Neural cell (in vitro differentiated cells): ENCODE measurements around the gene ADTRP. TPM values are rescaled to one million over a fixed set of nuclear protein-coding genes. Genes with fewer than 3 reads are reported as not detected.

Source experiments
- H2AFZ ChIP-seq: fragments of 200-600, 300-800 bp; sonication (generic), shearing (Covaris generic); 2 replicates; pipeline ENCODE4 v1.6.0; 2014; ENCODE audit warnings: low read depth, mild to moderate bottlenecking, antibody characterized with exemption, low read length, moderate library complexity
- H3F3A ChIP-seq: fragments of 200-600 bp; shearing (Covaris generic); 2 replicates; pipeline ENCODE4 v1.6.1; 2016; ENCODE audit warnings: mild to moderate bottlenecking, moderate library complexity, mixed read lengths, antibody characterized with exemption, low read length; ENCODE audit not compliant: insufficient read depth, poor library complexity, severe bottlenecking
- H3K27ac ChIP-seq: fragments of 200-600, 300-800 bp; sonication (generic), shearing (Covaris generic); 2 replicates; pipeline ENCODE4 v1.5.1; 2014; ENCODE audit warnings: mild to moderate bottlenecking, low read length, moderate library complexity
- H3K27me3 ChIP-seq: fragments of 300-800, 200-600 bp; sonication (generic), shearing (Covaris generic); 2 replicates; pipeline ENCODE4 v1.6.0; 2014; ENCODE audit warnings: mild to moderate bottlenecking, low read depth, low read length, moderate library complexity; ENCODE audit not compliant: insufficient read depth
- H3K36me3 ChIP-seq: fragments of 300-800, 200-600 bp; sonication (generic), shearing (Covaris generic); 2 replicates; pipeline ENCODE4 v1.5.1; 2014; ENCODE audit warnings: mild to moderate bottlenecking, antibody characterized with exemption, low read length, moderate library complexity; ENCODE audit not compliant: insufficient read depth
- H3K4me2 ChIP-seq: fragments of 300-800, 200-600 bp; sonication (generic), shearing (Covaris generic); 2 replicates; pipeline ENCODE4 v1.6.0; 2014; ENCODE audit warnings: mild to moderate bottlenecking, low read length
- H3K4me3 ChIP-seq: fragments of 300-800, 200-600 bp; sonication (generic), shearing (Covaris generic); 2 replicates; pipeline ENCODE4 v1.5.1; 2014; ENCODE audit warnings: mild to moderate bottlenecking, low read length, moderate library complexity
- H3K79me2 ChIP-seq: fragments of 200-600 bp; shearing (Covaris generic); replicated peaks from 2 replicates; pipeline ENCODE4 v1.6.0; 2014; ENCODE audit warnings: mild to moderate bottlenecking, low read length, moderate library complexity; ENCODE audit not compliant: insufficient read depth
- H3K9ac ChIP-seq: fragments of 300-800, 200-600 bp; sonication (generic), shearing (Covaris generic); 2 replicates; pipeline ENCODE4 v1.6.1; 2016; ENCODE audit warnings: mild to moderate bottlenecking, low read length, mixed read lengths
- H3K9me2 ChIP-seq: fragments of 200-600 bp; shearing (Covaris generic); 2 replicates; pipeline ENCODE4 v1.6.1; 2016; ENCODE audit warnings: mild to moderate bottlenecking, low read length, mixed read lengths; ENCODE audit not compliant: insufficient read depth
- H3K9me3 ChIP-seq: fragments of 200-600, 300-800 bp; sonication (generic), shearing (Covaris generic); 2 replicates; pipeline ENCODE4 v1.6.1; 2016; ENCODE audit warnings: mild to moderate bottlenecking, mixed run types, low read length, moderate library complexity, mixed read lengths
- H4K20me1 ChIP-seq: fragments of 200-600 bp; shearing (Covaris generic); 2 replicates; pipeline ENCODE4 v1.6.1; 2016; ENCODE audit warnings: mild to moderate bottlenecking, mixed run types; ENCODE audit not compliant: insufficient read depth
- EP300 ChIP-seq: fragments of 450-650 bp; conservative IDR thresholded peaks from 2 replicates; pipeline ENCODE4 v1.6.1; 2014; ENCODE audit warnings: antibody characterized with exemption, mild to moderate bottlenecking, moderate library complexity; ENCODE audit not compliant: poor library complexity, severe bottlenecking
- EZH2 ChIP-seq: fragments of 200-600, 300-800 bp; shearing (Covaris generic), sonication (generic); IDR thresholded peaks from 2 replicates; pipeline ENCODE4 v1.6.1; 2014; ENCODE audit warnings: antibody characterized with exemption, low read length, borderline replicate concordance, mild to moderate bottlenecking; ENCODE audit not compliant: insufficient read depth, poor library complexity, severe bottlenecking
- MXI1 ChIP-seq: fragments of 450-650 bp; conservative IDR thresholded peaks from 2 replicates; pipeline ENCODE4 v1.6.1; 2014; ENCODE audit warnings: antibody characterized with exemption, mild to moderate bottlenecking; ENCODE audit not compliant: poor library complexity, severe bottlenecking
- POLR2AphosphoS5 ChIP-seq: IDR thresholded peaks from 2 replicates; pipeline ENCODE4 v1.6.1; 2012
- RAD21 ChIP-seq: fragments of 450-650 bp; conservative IDR thresholded peaks from 2 replicates; pipeline ENCODE4 v1.6.1; 2014; ENCODE audit warnings: antibody characterized with exemption, mild to moderate bottlenecking, moderate library complexity
- SMC3 ChIP-seq: fragments of 450-650 bp; conservative IDR thresholded peaks from 2 replicates; pipeline ENCODE4 v1.6.1; 2014; ENCODE audit warnings: antibody characterized with exemption, mild to moderate bottlenecking, moderate library complexity; ENCODE audit not compliant: poor library complexity
- TAF1 ChIP-seq: IDR thresholded peaks from 2 replicates; pipeline ENCODE4 v1.6.1; 2012; ENCODE audit warnings: low read depth
- polyA plus RNA-seq: library from polyadenylated mRNA; depleted of rRNA; stranded (reverse); fragments of >200 nt; gene quantifications from 2 replicates; pipeline ENCODE4 v1.2.3, GENCODE V29; 2014
- TF ChIP-seq, protein P1 (sequence below): fragments of 450-650 bp; IDR thresholded peaks from 2 replicates; pipeline ENCODE4 v1.5.1; 2014; ENCODE audit warnings: antibody characterized with exemption, mild to moderate bottlenecking, moderate library complexity; ENCODE audit not compliant: poor library complexity, severe bottlenecking
- TF ChIP-seq, protein P2 (sequence below): IDR thresholded peaks from 2 replicates; pipeline ENCODE4 v1.6.1; 2012; ENCODE audit warnings: borderline replicate concordance

ADTRP gene
- polyA plus RNA-seq, 1 donor from 2014 or later = not detected

DNA sequence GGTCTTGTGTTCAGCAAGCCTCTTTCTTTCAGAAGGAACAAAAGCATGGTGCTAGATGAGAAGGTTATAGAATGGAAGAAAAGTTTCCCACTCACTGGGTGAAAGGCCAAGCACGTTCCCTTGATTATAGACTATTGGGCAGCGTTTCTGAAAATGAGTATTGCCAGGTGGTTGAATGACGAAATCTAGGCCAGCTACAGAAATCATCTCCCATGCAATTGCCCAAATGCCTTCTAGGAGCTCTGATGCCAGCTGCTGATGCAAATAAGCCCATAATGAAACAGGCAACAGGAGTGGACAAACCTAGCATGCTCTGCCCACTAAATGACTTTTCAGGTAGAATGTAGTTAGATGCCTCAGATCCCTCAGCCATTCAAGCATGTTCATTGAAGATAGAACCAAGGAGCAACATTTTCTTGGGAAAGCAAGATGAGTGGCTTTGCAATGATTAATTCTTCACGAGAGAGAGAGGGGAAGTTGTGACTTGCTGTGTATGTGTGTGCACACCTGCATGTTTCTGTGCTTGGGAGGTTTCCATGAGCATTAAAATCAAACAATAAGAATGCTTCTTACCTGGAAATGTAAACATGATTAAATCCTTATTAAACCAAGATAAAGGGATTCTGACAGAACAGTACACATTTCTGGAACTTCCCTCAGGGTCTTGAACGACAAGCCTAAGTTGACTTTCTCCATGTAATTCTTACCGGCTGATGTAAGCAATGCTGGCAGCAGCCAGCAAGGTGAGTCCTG, 43.6 kb downstream of the ADTRP start:
- TF ChIP-seq, protein P1, sequence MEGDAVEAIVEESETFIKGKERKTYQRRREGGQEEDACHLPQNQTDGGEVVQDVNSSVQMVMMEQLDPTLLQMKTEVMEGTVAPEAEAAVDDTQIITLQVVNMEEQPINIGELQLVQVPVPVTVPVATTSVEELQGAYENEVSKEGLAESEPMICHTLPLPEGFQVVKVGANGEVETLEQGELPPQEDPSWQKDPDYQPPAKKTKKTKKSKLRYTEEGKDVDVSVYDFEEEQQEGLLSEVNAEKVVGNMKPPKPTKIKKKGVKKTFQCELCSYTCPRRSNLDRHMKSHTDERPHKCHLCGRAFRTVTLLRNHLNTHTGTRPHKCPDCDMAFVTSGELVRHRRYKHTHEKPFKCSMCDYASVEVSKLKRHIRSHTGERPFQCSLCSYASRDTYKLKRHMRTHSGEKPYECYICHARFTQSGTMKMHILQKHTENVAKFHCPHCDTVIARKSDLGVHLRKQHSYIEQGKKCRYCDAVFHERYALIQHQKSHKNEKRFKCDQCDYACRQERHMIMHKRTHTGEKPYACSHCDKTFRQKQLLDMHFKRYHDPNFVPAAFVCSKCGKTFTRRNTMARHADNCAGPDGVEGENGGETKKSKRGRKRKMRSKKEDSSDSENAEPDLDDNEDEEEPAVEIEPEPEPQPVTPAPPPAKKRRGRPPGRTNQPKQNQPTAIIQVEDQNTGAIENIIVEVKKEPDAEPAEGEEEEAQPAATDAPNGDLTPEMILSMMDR = no peak
- TF ChIP-seq SMC3 (no peak), EP300 (no peak), EZH2 (no peak), RAD21 (no peak), MXI1 (no peak), TAF1 (no peak), POLR2AphosphoS5 (no peak)
- TF ChIP-seq, protein P2, sequence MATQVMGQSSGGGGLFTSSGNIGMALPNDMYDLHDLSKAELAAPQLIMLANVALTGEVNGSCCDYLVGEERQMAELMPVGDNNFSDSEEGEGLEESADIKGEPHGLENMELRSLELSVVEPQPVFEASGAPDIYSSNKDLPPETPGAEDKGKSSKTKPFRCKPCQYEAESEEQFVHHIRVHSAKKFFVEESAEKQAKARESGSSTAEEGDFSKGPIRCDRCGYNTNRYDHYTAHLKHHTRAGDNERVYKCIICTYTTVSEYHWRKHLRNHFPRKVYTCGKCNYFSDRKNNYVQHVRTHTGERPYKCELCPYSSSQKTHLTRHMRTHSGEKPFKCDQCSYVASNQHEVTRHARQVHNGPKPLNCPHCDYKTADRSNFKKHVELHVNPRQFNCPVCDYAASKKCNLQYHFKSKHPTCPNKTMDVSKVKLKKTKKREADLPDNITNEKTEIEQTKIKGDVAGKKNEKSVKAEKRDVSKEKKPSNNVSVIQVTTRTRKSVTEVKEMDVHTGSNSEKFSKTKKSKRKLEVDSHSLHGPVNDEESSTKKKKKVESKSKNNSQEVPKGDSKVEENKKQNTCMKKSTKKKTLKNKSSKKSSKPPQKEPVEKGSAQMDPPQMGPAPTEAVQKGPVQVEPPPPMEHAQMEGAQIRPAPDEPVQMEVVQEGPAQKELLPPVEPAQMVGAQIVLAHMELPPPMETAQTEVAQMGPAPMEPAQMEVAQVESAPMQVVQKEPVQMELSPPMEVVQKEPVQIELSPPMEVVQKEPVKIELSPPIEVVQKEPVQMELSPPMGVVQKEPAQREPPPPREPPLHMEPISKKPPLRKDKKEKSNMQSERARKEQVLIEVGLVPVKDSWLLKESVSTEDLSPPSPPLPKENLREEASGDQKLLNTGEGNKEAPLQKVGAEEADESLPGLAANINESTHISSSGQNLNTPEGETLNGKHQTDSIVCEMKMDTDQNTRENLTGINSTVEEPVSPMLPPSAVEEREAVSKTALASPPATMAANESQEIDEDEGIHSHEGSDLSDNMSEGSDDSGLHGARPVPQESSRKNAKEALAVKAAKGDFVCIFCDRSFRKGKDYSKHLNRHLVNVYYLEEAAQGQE = no peak
- Histone ChIP-seq H4K20me1 (no peaks in the 10 kb centered on the region), H3K27ac (no peak overlapping the region), H3F3A (no peaks in the 10 kb centered on the region), H3K36me3 (no peaks in the 10 kb centered on the region), H3K9ac (no peak overlapping the region), H3K4me2 (no peak overlapping the region), H3K4me3 (no peak overlapping the region), H3K9me3 (no peaks in the 10 kb centered on the region), H3K9me2 (no peaks in the 10 kb centered on the region), H3K79me2 (no peaks in the 10 kb centered on the region), H2AFZ (no peak overlapping the region), H3K27me3 (no peaks in the 10 kb centered on the region)

DNA sequence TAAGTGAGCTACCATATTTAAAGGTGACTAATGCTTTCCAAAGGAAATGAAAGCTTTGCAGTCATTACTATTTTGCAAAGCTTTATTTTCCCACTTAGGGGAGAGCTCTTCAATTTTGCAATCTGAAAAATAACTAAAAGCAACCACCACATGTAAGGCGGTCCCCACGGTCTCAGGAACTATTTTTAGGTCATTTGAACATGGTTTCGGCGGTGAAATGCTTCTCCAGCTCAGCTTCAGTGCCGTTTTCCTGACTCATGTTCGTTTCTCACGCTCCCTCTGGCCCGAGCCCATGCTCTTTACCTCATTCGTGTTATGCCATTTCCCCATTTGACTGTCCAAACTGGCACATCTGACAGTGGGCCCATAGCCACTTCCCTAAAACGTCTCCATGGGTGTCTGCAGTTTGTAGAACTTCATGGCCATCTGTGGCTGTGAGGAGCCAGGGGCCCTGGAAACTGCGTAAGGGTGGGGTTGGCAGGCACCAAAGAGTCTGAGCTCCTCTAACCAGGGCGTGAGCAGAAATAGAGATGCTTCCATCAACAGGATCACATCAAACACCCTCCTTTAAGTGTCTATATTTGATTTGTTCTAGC, 46.5 kb downstream of the ADTRP start:
- Histone ChIP-seq H3K9ac (no peak overlapping the region), H3K79me2 (no peaks in the 10 kb centered on the region), H3K9me2 (no peaks in the 10 kb centered on the region), H3K36me3 (no peaks in the 10 kb centered on the region), H3K27me3 (no peaks in the 10 kb centered on the region), H3K4me2 (no peak overlapping the region), H3F3A (no peaks in the 10 kb centered on the region), H3K4me3 (no peak overlapping the region), H3K9me3 (no peaks in the 10 kb centered on the region), H3K27ac (no peak overlapping the region), H2AFZ (no peak overlapping the region), H4K20me1 (no peaks in the 10 kb centered on the region)
- no peak for TF ChIP-seq SMC3
- no peak for TF ChIP-seq RAD21
- TF ChIP-seq, protein P1 = no peak
- no peak for TF ChIP-seq MXI1
- TF ChIP-seq EP300 = no peak
- TF ChIP-seq TAF1 = no peak
- TF ChIP-seq, protein P2 = no peak
- no peak for TF ChIP-seq EZH2
- TF ChIP-seq POLR2AphosphoS5 = no peak
